SK-N-SH (cell line): ENCODE results near the gene MAPT. TPM values are rescaled to one million over a fixed set of nuclear protein-coding genes. Genes with fewer than 3 reads are reported as not detected.
A peak's percentile ranks its signal among the peaks of the same experiment; 100 is the strongest.

Source experiments
- CTCF ChIA-PET: fragments of 300-600, 350-600 bp; formaldehyde crosslinking; extraction: SDS; loops from one replicate; lab custom pipeline; 2021; lab: Yijun Ruan, JAX
- POLR2A ChIA-PET: fragments of 350-600 bp; sonication (Branson Sonifier 250); formaldehyde crosslinking; extraction: SDS; loops from one replicate; lab custom pipeline; 2020; ENCODE audit warnings: antibody characterized with exemption, inconsistent platforms; lab: Yijun Ruan, JAX
- DNase-seq: peaks from one replicate; pipeline ENCODE4 v3.0.0; 2012
- H2AFZ ChIP-seq: fragments of 200-600 bp; sonication (generic); 2 replicates; pipeline ENCODE4 v1.8.1; 2016; ENCODE audit warnings: antibody characterized with exemption, mild to moderate bottlenecking, low read depth
- H3F3A ChIP-seq: fragments of 200-600 bp; sonication (generic); replicated peaks from 2 replicates; pipeline ENCODE3; 2016; ENCODE audit warnings: antibody characterized with exemption, mild to moderate bottlenecking; ENCODE audit not compliant: insufficient read depth
- H3K27ac ChIP-seq, 2 experiments: fragments of 200-500 bp in 1 of 2; fragments of 200-600 bp in 1 of 2; sonication (Bioruptor generic) in 1 of 2; sonication (generic), shearing (Covaris generic) in 1 of 2; 2 replicates each; pipeline versions ENCODE4 v1.5.1 to v1.6.1; 2014 to 2016; ENCODE audit warnings: low read depth in 2 of 2, inconsistent platforms in 1 of 2, low read length in 1 of 2, mild to moderate bottlenecking in 1 of 2, mixed read lengths in 1 of 2
- H3K27me3 ChIP-seq: fragments of 200-600 bp; sonication (generic), shearing (Covaris generic); 2 replicates; pipeline ENCODE4 v1.6.1; 2016; ENCODE audit warnings: mixed run types; ENCODE audit not compliant: insufficient read depth
- H3K36me3 ChIP-seq, 2 experiments: fragments of 200-500 bp in 1 of 2; fragments of 200-600 bp in 1 of 2; sonication (Bioruptor generic) in 1 of 2; sonication (generic) in 1 of 2; replicated peaks in 1 of 2; 2 replicates each; pipeline versions ENCODE3 to v1.5.1; 2014 to 2016; ENCODE audit warnings: low read length in 1 of 2, mild to moderate bottlenecking in 1 of 2; ENCODE audit not compliant: insufficient read depth in 2 of 2, control insufficient read depth in 1 of 2
- H3K4me1 ChIP-seq, 2 experiments: fragments of 200-500 bp in 1 of 2; fragments of 200-600 bp in 1 of 2; sonication (Bioruptor generic) in 1 of 2; sonication (generic), shearing (Covaris generic) in 1 of 2; 2 replicates each; pipeline versions ENCODE4 v1.5.1 to v1.6.1; 2014 to 2016; ENCODE audit warnings: low read depth in 1 of 2, low read length in 1 of 2, mixed run types in 1 of 2; ENCODE audit not compliant: insufficient read depth in 2 of 2, control insufficient read depth in 1 of 2
- H3K4me2 ChIP-seq: fragments of 200-600 bp; sonication (generic), shearing (Covaris generic); 2 replicates; pipeline ENCODE4 v1.6.1; 2017; ENCODE audit warnings: mixed run types
- H3K4me3 ChIP-seq, 2 experiments: fragments of 200-500 bp in 1 of 2; fragments of 200-600 bp in 1 of 2; sonication (Bioruptor generic) in 1 of 2; sonication (generic), shearing (Covaris generic) in 1 of 2; 2 replicates each; pipeline versions ENCODE4 v1.5.1 to v1.8.1; 2014 to 2016; ENCODE audit warnings: low read depth in 2 of 2, inconsistent platforms in 1 of 2, low read length in 1 of 2, mild to moderate bottlenecking in 1 of 2, mixed read lengths in 1 of 2, moderate library complexity in 1 of 2
- H3K79me2 ChIP-seq: fragments of 200-600 bp; sonication (generic); 2 replicates; pipeline ENCODE4 v1.8.1; 2017; ENCODE audit warnings: mild to moderate bottlenecking; ENCODE audit not compliant: insufficient read depth
- H3K9ac ChIP-seq: fragments of 200-600 bp; sonication (generic); 2 replicates; pipeline ENCODE4 v1.6.1; 2017; ENCODE audit warnings: mixed run types
- H3K9me2 ChIP-seq: fragments of 200-600 bp; sonication (generic); 2 replicates; pipeline ENCODE4 v1.6.1; 2017; ENCODE audit warnings: mixed run types
- H3K9me3 ChIP-seq: fragments of 200-600 bp; sonication (generic); 2 replicates; pipeline ENCODE4 v1.6.1; 2017; ENCODE audit warnings: mixed run types, mild to moderate bottlenecking, moderate library complexity
- H4K20me1 ChIP-seq: fragments of 200-600 bp; sonication (generic); 2 replicates; pipeline ENCODE4 v1.6.1; 2017; ENCODE audit warnings: mild to moderate bottlenecking, mixed run types; ENCODE audit not compliant: insufficient read depth
- ELF1 ChIP-seq: IDR thresholded peaks from 2 replicates; pipeline ENCODE4 v1.4.0; 2012
- GABPA ChIP-seq: IDR thresholded peaks from 2 replicates; pipeline ENCODE4 v1.4.0; 2012; ENCODE audit warnings: low read depth, mild to moderate bottlenecking
- NFIC ChIP-seq: IDR thresholded peaks from 2 replicates; pipeline ENCODE4 v1.4.0; 2012; ENCODE audit warnings: borderline replicate concordance
- NRF1 ChIP-seq: IDR thresholded peaks from 2 replicates; pipeline ENCODE4 v1.6.1; 2012; ENCODE audit warnings: low read depth, mild to moderate bottlenecking, low read length
- POLR2AphosphoS5 ChIP-seq: IDR thresholded peaks from 2 replicates; pipeline ENCODE4 v1.6.1; 2012; ENCODE audit warnings: low read depth, low read length
- RAD21 ChIP-seq: IDR thresholded peaks from 2 replicates; pipeline ENCODE4 v1.6.1; 2012; ENCODE audit warnings: mild to moderate bottlenecking, low read length
- REST ChIP-seq: IDR thresholded peaks from 2 replicates; pipeline ENCODE4 v1.6.1; 2012; ENCODE audit warnings: mild to moderate bottlenecking, low read depth, low read length, moderate library complexity
- TAF1 ChIP-seq: IDR thresholded peaks from 2 replicates; pipeline ENCODE4 v1.6.1; 2012; ENCODE audit warnings: low read depth, mild to moderate bottlenecking, low read length, moderate library complexity, borderline replicate concordance
- TCF12 ChIP-seq: IDR thresholded peaks from 2 replicates; pipeline ENCODE4 v1.4.0; 2012
- TEAD4 ChIP-seq: IDR thresholded peaks from 2 replicates; pipeline ENCODE4 v1.4.0; 2012; ENCODE audit warnings: mild to moderate bottlenecking, borderline replicate concordance; ENCODE audit not compliant: insufficient read depth
- WGBS: methylation state at CpG from one replicate; pipeline ENCODE4 v1.1.6; 2017; ENCODE audit warnings: low lambda C conversion rate; 5-methylcytosine and 5-hydroxymethylcytosine counted together
- polyA plus RNA-seq, 3 experiments: library from polyadenylated mRNA; depleted of rRNA; stranded (reverse); fragments of >200 nt; gene quantifications; 2 replicates each; pipeline ENCODE4 v1.2.3, GENCODE V29; 2012

The MAPT gene
- polyA plus RNA-seq, 1 of the 3 experiments (the other 2 are of a cell fraction) = 0.74 TPM

GRCh38 chr17:45934044-45934979 is 40.0 kb downstream of the MAPT start (continued):
- no peak for TF ChIP-seq NFIC

- no peak for DNase-seq
- H3K27ac ChIP-seq = no peak overlapping the region
- H3K27me3 ChIP-seq = peaks cover 37% of the 10 kb centered on the region
- H3K4me3 ChIP-seq = no peak overlapping the region
- H3K9me3 ChIP-seq = no peaks in the 10 kb centered on the region
- ChIA-PET CTCF (interaction anchor here (0.9 to 2.6 kb wide), 2 partner anchors 12 to 86 kb away, joined by 3 to 13 read pairs; no protein-coding TSS in a partner anchor), POLR2A (no interaction called here)
- no peaks in the 10 kb centered on the region for H3K36me3 ChIP-seq
- H3K4me2 ChIP-seq = no peak overlapping the region
- H3K4me1 ChIP-seq = peaks cover 0 to 15% of the 10 kb centered on the region in 2 experiments; a peak in 1 of 4 replicates
- no peaks in the 10 kb centered on the region for H3K79me2 ChIP-seq
- H3K9me2 ChIP-seq = no peaks in the 10 kb centered on the region
- no peaks in the 10 kb centered on the region for H4K20me1 ChIP-seq
- H3K9ac ChIP-seq = no peak overlapping the region
- TF ChIP-seq REST = no peak
- H3F3A ChIP-seq = no peaks in the 10 kb centered on the region
- WGBS = 47% methylated on average over 8 of the region's 8 CpGs
- no peak overlapping the region for H2AFZ ChIP-seq
These were observed 40.9 kb downstream of the MAPT start for GRCh38 chr17:45935197-45935709.

GRCh38 chr17:45935710-45936509 is 41.6 kb downstream of the MAPT start:
- no peak overlapping the region for H3K4me2 ChIP-seq
- TF ChIP-seq TEAD4 (no peak), ELF1 (no peak), NRF1 (no peak), POLR2AphosphoS5 (no peak), TAF1 (no peak), GABPA (no peak), RAD21 (no peak), TCF12 (no peak), NFIC (no peak)
- no peak overlapping the region for H2AFZ ChIP-seq
- H3K36me3 ChIP-seq = no peaks in the 10 kb centered on the region
- H3K4me3 ChIP-seq = no peak overlapping the region
- 66% methylated on average over 10 of the region's 10 CpGs for WGBS
- peaks cover 0 to 15% of the 10 kb centered on the region in 2 experiments; a peak in 1 of 4 replicates for H3K4me1 ChIP-seq
- H3K27me3 ChIP-seq = peaks cover 43% of the 10 kb centered on the region
- ChIA-PET CTCF (interaction anchor here (0.9 to 2.6 kb wide), 5 partner anchors 10 to 56 kb away, joined by 3 to 13 read pairs (median 4); no protein-coding TSS in a partner anchor), POLR2A (no interaction called here)
- no peak for DNase-seq
- no peaks in the 10 kb centered on the region for H4K20me1 ChIP-seq
- no peaks in the 10 kb centered on the region for H3K9me3 ChIP-seq
- peak overlapping the region in 1 of 2 experiments; percentile 2; a peak in 1 of 4 replicates for H3K27ac ChIP-seq
- H3K79me2 ChIP-seq = no peaks in the 10 kb centered on the region
- H3F3A ChIP-seq = no peaks in the 10 kb centered on the region
- H3K9ac ChIP-seq = no peak overlapping the region
- no peaks in the 10 kb centered on the region for H3K9me2 ChIP-seq
